ENCODE results near the gene CCNY.

CCNY gene

GRCh38 chr10:35392482-35393228 lies 56.3 kb downstream of the CCNY start:
- no peak overlapping the region for H3K27ac ChIP-seq
- TF ChIP-seq ZFX (IDR thresholded peaks at IDR 0.05; ENCODE audit: borderline replicate concordance): no peak
- no peak for TF ChIP-seq CTCF (IDR thresholded peaks at IDR 0.05)

- TF ChIP-seq CTCF (IDR thresholded peaks at IDR 0.05) (no peak), ZFX (IDR thresholded peaks at IDR 0.05; ENCODE audit: borderline replicate concordance) (no peak)
- H3K27ac ChIP-seq: no peak overlapping the region
Measured at GRCh38 chr10:35394411-35394851, 58.1 kb downstream of the CCNY start.

- TF ChIP-seq ZFX (IDR thresholded peaks at IDR 0.05; ENCODE audit: borderline replicate concordance) (no peak), CTCF (IDR thresholded peaks at IDR 0.05) (no peak)
- no peak overlapping the region for H3K27ac ChIP-seq
Measured at GRCh38 chr10:35394934-35395333, 58.6 kb downstream of the CCNY start.

GRCh38 chr10:35396560-35397434 lies 60.5 kb downstream of the CCNY start:
- no peak for TF ChIP-seq ZFX (IDR thresholded peaks at IDR 0.05; ENCODE audit: borderline replicate concordance)
- no peak for TF ChIP-seq CTCF (IDR thresholded peaks at IDR 0.05)
- H3K27ac ChIP-seq: no peak overlapping the region

- no peak for TF ChIP-seq CTCF (IDR thresholded peaks at IDR 0.05)
- TF ChIP-seq ZFX (IDR thresholded peaks at IDR 0.05; ENCODE audit: borderline replicate concordance): no peak
- H3K27ac ChIP-seq: no peak overlapping the region
Measured at GRCh38 chr10:35397953-35398352, 61.6 kb downstream of the CCNY start.

- H3K27ac ChIP-seq: no peak overlapping the region
- TF ChIP-seq CTCF (IDR thresholded peaks at IDR 0.05) (no peak), ZFX (IDR thresholded peaks at IDR 0.05; ENCODE audit: borderline replicate concordance) (no peak)
Measured at GRCh38 chr10:35398355-35398754, 62.0 kb downstream of the CCNY start.

- TF ChIP-seq CTCF (IDR thresholded peaks at IDR 0.05): no peak
- TF ChIP-seq ZFX (IDR thresholded peaks at IDR 0.05; ENCODE audit: borderline replicate concordance): no peak
Measured at GRCh38 chr10:35398908-35399307, 62.6 kb downstream of the CCNY start.

More at GRCh38 chr10:35398908-35399307, 62.6 kb downstream of the CCNY start:
- H3K27ac ChIP-seq: no peak overlapping the region
